Liver (tissue), 9 donors: ENCODE measurements around the gene PIAS4. TPM values are rescaled to one million over a fixed set of nuclear protein-coding genes. Genes with fewer than 3 reads are reported as not detected.
A peak's percentile ranks its signal among the peaks of the same experiment; 100 is the strongest.

Experiments used
- DNase-seq: peaks from one replicate; pipeline ENCODE4 v3.0.0-alpha.2; 2017; ENCODE audit warnings: low spot score
- H3K27ac ChIP-seq, 2 donors: one replicate each; pipeline ENCODE4 v1.7.0; 2013; ENCODE audit warnings: inconsistent platforms in 2 of 2, low read length in 2 of 2, control low read depth in 1 of 2, low read depth in 1 of 2, mild to moderate bottlenecking in 1 of 2
- H3K27me3 ChIP-seq, 4 donors: one replicate each; pipeline versions ENCODE4 v1.6.1 to v1.7.0; 2013; ENCODE audit warnings: low read length in 3 of 4, inconsistent platforms in 1 of 4, mild to moderate bottlenecking in 1 of 4, moderate library complexity in 1 of 4; ENCODE audit not compliant: control insufficient read depth in 4 of 4, insufficient read depth in 4 of 4
- H3K36me3 ChIP-seq, 4 donors: one replicate each; pipeline versions ENCODE4 v1.6.1 to v1.7.0; 2013; ENCODE audit warnings: low read length in 3 of 4, mild to moderate bottlenecking in 3 of 4, low read depth in 1 of 4, moderate library complexity in 1 of 4; ENCODE audit not compliant: control insufficient read depth in 4 of 4, insufficient read depth in 3 of 4
- H3K4me1 ChIP-seq, 4 donors: one replicate each; pipeline versions ENCODE4 v1.6.1 to v1.7.0; 2013; ENCODE audit warnings: low read length in 3 of 4, mild to moderate bottlenecking in 3 of 4, moderate library complexity in 1 of 4; ENCODE audit not compliant: control insufficient read depth in 4 of 4, insufficient read depth in 4 of 4
- H3K4me3 ChIP-seq, 3 donors: one replicate each; pipeline versions ENCODE4 v1.6.1 to v1.7.0; 2013; ENCODE audit warnings: low read length in 3 of 3, control low read depth in 1 of 3, low read depth in 1 of 3, mild to moderate bottlenecking in 1 of 3
- H3K9ac ChIP-seq, 2 donors: one replicate each; pipeline ENCODE4 v1.7.0; 2013; ENCODE audit warnings: low read length in 2 of 2, mild to moderate bottlenecking in 2 of 2, moderate library complexity in 2 of 2, control low read depth in 1 of 2, low read depth in 1 of 2
- H3K9me3 ChIP-seq, 4 donors: one replicate each; pipeline versions ENCODE4 v1.6.1 to v1.7.0; 2013; ENCODE audit warnings: low read length in 3 of 4; ENCODE audit not compliant: control insufficient read depth in 4 of 4
- FOXA1 ChIP-seq: IDR thresholded peaks from 2 replicates; pipeline ENCODE4 v1.6.1; 2016; ENCODE audit warnings: antibody characterized with exemption
- FOXA2 ChIP-seq: IDR thresholded peaks from 2 replicates; pipeline ENCODE4 v1.6.1; 2016; ENCODE audit warnings: antibody characterized with exemption
- MAX ChIP-seq: IDR thresholded peaks from 2 replicates; pipeline ENCODE4 v1.6.1; 2016; ENCODE audit warnings: antibody characterized with exemption
- RAD21 ChIP-seq, 2 donors: IDR thresholded peaks; 2 replicates each; pipeline ENCODE4 v1.6.1; 2016; ENCODE audit warnings: antibody characterized with exemption in 2 of 2, mild to moderate bottlenecking in 2 of 2
- RXRA ChIP-seq, 2 donors: IDR thresholded peaks; 2 replicates each; pipeline ENCODE4 v1.6.1; 2017 to 2018; ENCODE audit warnings: antibody characterized with exemption in 2 of 2, mild to moderate bottlenecking in 1 of 2
- YY1 ChIP-seq: IDR thresholded peaks from 2 replicates; pipeline ENCODE4 v1.6.1; 2016; ENCODE audit warnings: antibody characterized with exemption, mild to moderate bottlenecking
- WGBS: extraction: QIAGEN DNeasy Blood & Tissue Kit; methylation state at CpG from one replicate; pipeline ENCODE4 v1.1.7; 2013; 5-methylcytosine and 5-hydroxymethylcytosine counted together
- polyA plus RNA-seq, 2 donors: library from polyadenylated mRNA; stranded (reverse) in 1 of 2; unstranded in 1 of 2; fragments of 200-250 nt in 1 of 2; fragments of >200 nt in 1 of 2; fragmentation: Nextera tagmentation in 1 of 2; extraction: Ambion mirVana in 1 of 2; gene quantifications; one replicate each; pipeline versions ENCODE4 v1.2.1 to v1.2.3, GENCODE V29; 2013 to 2015
- total RNA-seq, 2 donors: library from RNA; depleted of rRNA; stranded (reverse); fragments of >200 nt; gene quantifications; one replicate each; pipeline ENCODE4 v1.2.3, GENCODE V29; 2014
- TF ChIP-seq, protein P1 (sequence below): fragments of 150-350 bp; IDR thresholded peaks from 2 replicates; pipeline ENCODE4 v1.5.1; 2017; ENCODE audit warnings: improper control_type of control experiment, low read depth, low read length; ENCODE audit not compliant: missing input control
- TF ChIP-seq, protein P2 (sequence below): IDR thresholded peaks from 2 replicates; pipeline ENCODE4 v1.6.1; 2016; ENCODE audit warnings: antibody characterized with exemption
- donor health status: healthy.
- donor health status: healthy.
- donor health status: healthy.
- donor health status: healthy.
- donor health status: healthy.

Gene PIAS4
- total and polyA plus RNA-seq, 4 donors: 5.6 to 14.1 (median 10.6) TPM

- TF ChIP-seq, protein P1, sequence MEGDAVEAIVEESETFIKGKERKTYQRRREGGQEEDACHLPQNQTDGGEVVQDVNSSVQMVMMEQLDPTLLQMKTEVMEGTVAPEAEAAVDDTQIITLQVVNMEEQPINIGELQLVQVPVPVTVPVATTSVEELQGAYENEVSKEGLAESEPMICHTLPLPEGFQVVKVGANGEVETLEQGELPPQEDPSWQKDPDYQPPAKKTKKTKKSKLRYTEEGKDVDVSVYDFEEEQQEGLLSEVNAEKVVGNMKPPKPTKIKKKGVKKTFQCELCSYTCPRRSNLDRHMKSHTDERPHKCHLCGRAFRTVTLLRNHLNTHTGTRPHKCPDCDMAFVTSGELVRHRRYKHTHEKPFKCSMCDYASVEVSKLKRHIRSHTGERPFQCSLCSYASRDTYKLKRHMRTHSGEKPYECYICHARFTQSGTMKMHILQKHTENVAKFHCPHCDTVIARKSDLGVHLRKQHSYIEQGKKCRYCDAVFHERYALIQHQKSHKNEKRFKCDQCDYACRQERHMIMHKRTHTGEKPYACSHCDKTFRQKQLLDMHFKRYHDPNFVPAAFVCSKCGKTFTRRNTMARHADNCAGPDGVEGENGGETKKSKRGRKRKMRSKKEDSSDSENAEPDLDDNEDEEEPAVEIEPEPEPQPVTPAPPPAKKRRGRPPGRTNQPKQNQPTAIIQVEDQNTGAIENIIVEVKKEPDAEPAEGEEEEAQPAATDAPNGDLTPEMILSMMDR: peak; percentile 8
- TF ChIP-seq MAX (no peak), YY1 (peak; percentile 22), FOXA2 (no peak)
Measured at GRCh38 chr19:4057931-4058692, 50.6 kb downstream of the PIAS4 start (continued).

GRCh38 chr19:4058693-4059452 lies 51.3 kb downstream of the PIAS4 start:
- H3K27me3 ChIP-seq: no peaks in the 10 kb centered on the region
- peak overlapping the region in 1 of 3 donors; percentile 8 for H3K4me3 ChIP-seq
- no peak for TF ChIP-seq FOXA1
- TF ChIP-seq, protein P2, sequence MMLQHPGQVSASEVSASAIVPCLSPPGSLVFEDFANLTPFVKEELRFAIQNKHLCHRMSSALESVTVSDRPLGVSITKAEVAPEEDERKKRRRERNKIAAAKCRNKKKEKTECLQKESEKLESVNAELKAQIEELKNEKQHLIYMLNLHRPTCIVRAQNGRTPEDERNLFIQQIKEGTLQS: no peak
- TF ChIP-seq MAX: no peak
- peaks cover 0 to 17% (median 9%) of the 10 kb centered on the region in 4 donors for H3K36me3 ChIP-seq
- peak overlapping the region; percentile 86 to 94 for H3K27ac ChIP-seq
- H3K9ac ChIP-seq: peak overlapping the region; percentile 25 to 60
- no peaks in the 10 kb centered on the region for H3K9me3 ChIP-seq
- DNase-seq: no peak
- H3K4me1 ChIP-seq: peaks cover 43 to 72% (median 57%) of the 10 kb centered on the region in 4 donors
- WGBS: 44% methylated on average over 30 of the region's 30 CpGs

DNA sequence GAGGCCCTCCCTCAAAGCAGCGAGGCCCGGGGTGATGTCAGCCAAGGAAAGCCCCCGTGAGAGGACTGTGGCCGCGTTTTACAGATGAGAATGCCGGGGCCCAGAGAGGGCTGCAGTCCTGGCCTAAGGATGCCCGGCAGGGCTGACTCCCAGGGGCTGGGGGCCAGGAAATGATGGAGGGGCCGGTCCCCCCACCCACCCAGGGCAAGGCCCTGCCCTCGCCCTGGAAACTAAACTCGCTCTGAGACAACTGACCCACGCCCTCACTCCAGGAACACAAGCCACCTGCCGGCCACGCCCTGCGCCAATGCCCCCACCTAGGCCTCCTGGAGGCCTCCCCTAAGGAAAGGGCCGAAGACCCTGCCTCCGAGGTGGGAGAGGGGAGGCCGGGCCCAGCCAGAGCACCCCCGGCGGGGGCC lies 51.9 kb downstream of the PIAS4 start:
- 58% methylated on average over 19 of the region's 19 CpGs for WGBS
- TF ChIP-seq RXRA (IDR thresholded peaks at IDR 0.05): no peak
- TF ChIP-seq, protein P2: no peak
- TF ChIP-seq RAD21 (IDR thresholded peaks at IDR 0.05): no peak
- H3K27me3 ChIP-seq: no peaks in the 10 kb centered on the region
- DNase-seq: no peak
- no peak overlapping the region for H3K9ac ChIP-seq
- H3K4me3 ChIP-seq: peak overlapping the region in 1 of 3 donors; percentile 8
- peak overlapping the region; percentile 86 to 94 for H3K27ac ChIP-seq
- no peaks in the 10 kb centered on the region for H3K9me3 ChIP-seq
- peaks cover 0 to 11% (median 6%) of the 10 kb centered on the region in 4 donors for H3K36me3 ChIP-seq
- peaks cover 42 to 70% (median 54%) of the 10 kb centered on the region in 4 donors for H3K4me1 ChIP-seq
